ENCODE measurements around the gene HLTF. TPM values are rescaled to one million over a fixed set of nuclear protein-coding genes. Genes with fewer than 3 reads are reported as not detected.
"Not testable (repeated sequence)": the region's sequence is repeated elsewhere in the genome, so short reads cannot be mapped to it uniquely, and the experiment has no call there.

HLTF gene, protein sequence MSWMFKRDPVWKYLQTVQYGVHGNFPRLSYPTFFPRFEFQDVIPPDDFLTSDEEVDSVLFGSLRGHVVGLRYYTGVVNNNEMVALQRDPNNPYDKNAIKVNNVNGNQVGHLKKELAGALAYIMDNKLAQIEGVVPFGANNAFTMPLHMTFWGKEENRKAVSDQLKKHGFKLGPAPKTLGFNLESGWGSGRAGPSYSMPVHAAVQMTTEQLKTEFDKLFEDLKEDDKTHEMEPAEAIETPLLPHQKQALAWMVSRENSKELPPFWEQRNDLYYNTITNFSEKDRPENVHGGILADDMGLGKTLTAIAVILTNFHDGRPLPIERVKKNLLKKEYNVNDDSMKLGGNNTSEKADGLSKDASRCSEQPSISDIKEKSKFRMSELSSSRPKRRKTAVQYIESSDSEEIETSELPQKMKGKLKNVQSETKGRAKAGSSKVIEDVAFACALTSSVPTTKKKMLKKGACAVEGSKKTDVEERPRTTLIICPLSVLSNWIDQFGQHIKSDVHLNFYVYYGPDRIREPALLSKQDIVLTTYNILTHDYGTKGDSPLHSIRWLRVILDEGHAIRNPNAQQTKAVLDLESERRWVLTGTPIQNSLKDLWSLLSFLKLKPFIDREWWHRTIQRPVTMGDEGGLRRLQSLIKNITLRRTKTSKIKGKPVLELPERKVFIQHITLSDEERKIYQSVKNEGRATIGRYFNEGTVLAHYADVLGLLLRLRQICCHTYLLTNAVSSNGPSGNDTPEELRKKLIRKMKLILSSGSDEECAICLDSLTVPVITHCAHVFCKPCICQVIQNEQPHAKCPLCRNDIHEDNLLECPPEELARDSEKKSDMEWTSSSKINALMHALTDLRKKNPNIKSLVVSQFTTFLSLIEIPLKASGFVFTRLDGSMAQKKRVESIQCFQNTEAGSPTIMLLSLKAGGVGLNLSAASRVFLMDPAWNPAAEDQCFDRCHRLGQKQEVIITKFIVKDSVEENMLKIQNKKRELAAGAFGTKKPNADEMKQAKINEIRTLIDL
- polyA plus RNA-seq (ENCODE audit: insufficient read length) = 58.6 TPM
- long read RNA-seq, donor 1, partial matches to known transcripts = 5 of 5 reads
- long read RNA-seq, donor 1, other reads (novel, unspliced or antisense) = 0 of 5 reads
- long read RNA-seq, donor 2, full-length matches to known transcripts = 1 of 1 reads
- long read RNA-seq, donor 2, partial matches to known transcripts = 0 of 1 reads
- long read RNA-seq, donor 2, other reads (novel, unspliced or antisense) = 0 of 1 reads
- long read RNA-seq, donor 3 = 0 reads
- long read RNA-seq, donor 4 = 0 reads
- long read RNA-seq, donor 5, full-length matches to known transcripts = 1 of 1 reads
- long read RNA-seq, donor 5, partial matches to known transcripts = 0 of 1 reads
- long read RNA-seq, donor 5, other reads (novel, unspliced or antisense) = 0 of 1 reads
- long read RNA-seq, donor 6, full-length matches to known transcripts = 2 of 2 reads
- long read RNA-seq, donor 6, partial matches to known transcripts = 0 of 2 reads
- long read RNA-seq, donor 6, other reads (novel, unspliced or antisense) = 0 of 2 reads
- long read RNA-seq, donor 7, full-length matches to known transcripts = 2 of 8 reads
- long read RNA-seq, donor 7, partial matches to known transcripts = 6 of 8 reads
- long read RNA-seq, donor 7, other reads (novel, unspliced or antisense) = 0 of 8 reads
- long read RNA-seq, donor 8 = 0 reads

DNA sequence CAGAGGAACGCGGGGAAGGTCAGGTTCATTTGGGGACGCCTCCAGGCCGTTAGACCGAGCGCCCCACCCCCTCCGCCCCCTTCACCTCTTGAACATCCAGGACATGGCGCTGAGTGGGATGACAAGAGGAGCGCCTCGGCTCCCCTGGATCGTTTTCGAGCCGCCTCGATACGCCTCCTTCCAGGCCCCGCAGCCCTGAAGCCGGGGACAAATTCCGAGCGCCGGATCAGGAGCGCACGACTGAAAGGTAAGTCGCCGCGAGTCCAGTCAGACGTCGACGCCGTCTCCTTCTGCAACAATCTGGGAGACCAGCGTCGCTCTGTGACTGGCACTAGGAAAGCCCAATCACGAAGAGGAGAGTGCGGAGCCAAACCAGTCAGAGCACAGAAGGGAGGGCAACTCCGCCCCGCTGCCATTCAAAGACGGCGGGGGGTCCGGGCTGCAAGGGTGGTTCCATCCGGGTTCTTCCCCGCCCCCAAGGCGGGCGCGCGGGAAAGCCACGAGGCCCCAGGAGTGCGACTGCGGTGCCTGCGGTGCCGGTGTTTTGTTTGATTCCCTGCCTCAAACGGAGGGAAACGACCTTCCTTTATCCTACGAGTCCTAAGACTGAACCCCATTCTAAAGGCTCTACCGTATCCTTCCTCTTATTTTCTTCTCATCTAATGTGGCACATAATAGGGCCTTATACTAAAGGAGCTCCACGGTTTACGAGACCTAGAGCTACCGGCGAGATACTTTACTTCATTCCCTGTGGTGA lies at the start of gene HLTF:
Gene HLTF (minus strand): TSS at position 302 of the 757 bp plus-strand sequence. CDS start 197 bp downstream, at position 105.
- DNase-seq = peak; percentile 97

DNA sequence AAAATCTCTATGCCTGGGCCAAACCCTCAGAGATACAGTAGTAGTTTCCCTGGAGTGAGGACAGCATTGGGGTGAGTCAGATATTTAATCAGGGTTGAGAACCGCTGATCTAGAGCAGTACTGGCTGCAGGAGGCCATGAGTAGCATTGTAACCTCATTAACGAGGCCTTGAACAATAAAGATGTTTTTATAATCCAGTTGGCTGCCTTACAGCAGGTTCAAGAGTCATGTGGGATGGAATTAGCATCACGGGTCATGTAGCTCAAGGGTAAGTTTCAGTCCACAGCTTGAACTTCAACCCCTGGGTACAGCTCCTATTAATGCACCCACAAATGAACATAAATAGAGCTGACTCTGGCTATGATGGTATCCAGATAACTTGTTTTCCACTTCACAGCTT lies 48.2 kb upstream of the HLTF start:
- DNase-seq = peak; percentile 28

DNA sequence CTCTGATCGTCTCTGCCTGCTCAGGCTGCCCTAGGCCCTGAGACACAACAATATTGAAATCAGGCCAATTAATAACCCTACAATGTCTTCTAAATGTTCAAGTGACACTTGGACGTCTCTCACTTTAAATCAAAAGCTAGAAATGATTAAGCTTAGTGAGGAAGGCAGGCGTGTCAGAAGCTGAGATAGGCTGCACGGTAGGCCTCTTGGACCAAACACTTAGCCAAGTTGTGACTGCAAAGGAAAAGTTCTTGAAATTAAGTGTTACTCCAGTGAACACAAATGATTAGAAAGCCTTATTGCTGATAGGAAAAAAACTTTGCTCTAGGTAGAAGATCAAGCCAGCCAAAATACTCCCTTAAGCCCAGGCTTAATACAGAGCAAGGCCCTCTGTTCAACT lies 45.3 kb upstream of the HLTF start:
- DNase-seq = no peak

DNA sequence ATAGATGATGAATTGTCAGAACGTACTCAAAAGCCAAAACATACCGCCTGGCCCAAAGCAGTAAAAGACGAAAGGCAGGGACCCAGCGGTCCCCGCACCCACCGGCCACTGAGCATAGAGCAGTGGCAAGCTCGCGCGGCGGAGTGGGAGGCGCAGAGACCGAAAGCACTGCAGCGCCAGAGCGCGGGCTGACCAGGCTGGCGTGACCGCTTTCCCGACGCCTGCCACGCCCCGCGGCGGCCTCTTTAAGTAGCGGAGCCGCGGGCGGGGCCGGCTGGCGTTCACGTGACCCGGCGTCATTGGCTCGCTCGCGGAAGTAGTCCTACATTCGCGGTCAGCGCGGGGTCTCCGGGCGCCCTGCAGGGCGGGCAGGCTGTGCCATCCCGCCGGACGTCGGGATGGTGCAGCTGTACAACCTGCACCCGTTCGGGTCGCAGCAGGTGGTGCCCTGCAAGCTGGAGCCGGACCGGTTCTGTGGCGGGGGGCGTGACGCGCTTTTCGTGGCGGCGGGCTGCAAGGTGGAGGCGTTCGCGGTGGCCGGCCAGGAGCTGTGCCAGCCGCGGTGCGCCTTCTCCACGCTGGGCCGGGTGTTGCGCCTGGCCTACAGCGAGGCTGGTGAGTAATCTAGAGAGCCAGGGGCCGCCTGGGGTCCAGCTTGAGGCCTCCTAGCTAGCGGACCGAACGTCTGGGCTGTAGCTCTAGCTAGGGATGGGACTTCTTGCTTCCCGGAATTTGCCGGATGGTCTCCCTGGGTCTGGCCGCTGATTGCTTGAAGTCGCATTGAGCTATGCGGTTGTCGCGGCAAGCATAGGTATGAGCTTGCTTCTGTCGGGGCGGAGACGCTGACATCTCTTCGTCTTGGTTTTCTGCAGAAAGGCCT lies 43.2 kb upstream of the HLTF start, which contains the start of gene HPS3:
Gene HPS3 (plus strand): TSS at position 313 of the 880 bp plus-strand sequence. CDS start 86 bp downstream, at position 399.
- peak; percentile 92 for DNase-seq

DNA sequence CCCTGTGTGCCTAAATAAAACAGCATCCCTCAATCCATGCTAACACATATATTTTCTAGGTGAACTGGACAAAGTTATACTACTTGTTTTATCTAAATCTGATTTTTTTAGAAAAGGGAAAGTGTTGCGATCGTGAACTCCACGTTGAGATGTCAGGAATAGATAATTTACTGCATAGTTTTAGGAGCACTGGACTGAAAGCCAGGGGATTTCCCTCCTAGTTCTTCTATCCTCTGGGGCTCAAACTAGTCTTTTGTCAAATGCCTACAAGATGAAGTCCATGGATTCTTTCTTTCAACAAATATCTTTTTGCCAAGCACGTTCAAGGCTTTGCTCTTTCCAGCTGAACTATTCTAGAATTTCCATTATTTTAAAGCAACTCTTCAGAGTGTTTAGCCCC lies 42.5 kb upstream of the HLTF start:
- no peak for DNase-seq

DNA sequence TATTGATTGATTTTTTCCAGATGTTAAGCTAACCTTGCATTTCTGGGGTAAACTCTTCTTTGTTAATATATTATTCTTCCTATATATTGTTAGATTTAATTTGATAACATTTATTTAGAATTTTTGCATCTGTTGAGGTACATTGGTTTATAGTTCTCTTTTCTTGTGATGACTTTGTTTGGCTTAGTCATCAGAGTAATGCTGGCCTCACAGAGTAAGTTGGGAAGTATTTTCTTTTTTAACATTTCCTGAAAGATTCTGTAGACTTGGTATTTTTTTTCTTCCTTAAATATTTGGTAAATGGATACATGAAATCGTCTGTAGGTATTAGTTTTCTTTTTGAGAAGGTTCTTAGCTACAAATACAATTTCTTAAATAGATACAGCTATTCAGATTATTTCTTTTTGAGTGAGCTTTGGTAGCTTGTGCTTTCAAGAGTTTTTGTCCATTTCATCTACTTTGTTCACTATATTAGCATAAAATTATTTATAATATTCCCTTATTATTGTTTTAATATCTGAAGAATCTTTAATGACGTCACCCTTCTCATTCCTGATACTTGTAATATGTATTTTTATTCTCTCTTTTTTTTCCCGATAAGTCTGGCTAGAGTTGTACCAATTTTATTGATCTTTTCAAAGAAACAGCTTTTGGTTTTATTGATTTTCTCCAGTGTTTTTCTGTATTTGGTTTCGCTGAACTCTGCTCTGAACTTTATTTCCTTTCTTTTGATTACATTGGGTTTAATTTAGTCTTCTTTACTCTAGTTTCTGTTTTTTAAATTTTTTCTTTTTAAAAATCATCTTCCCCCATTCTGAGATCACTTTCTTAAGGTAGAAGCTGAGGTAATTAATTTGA lies 36.6 kb upstream of the HLTF start:
- DNase-seq = no peak

DNA sequence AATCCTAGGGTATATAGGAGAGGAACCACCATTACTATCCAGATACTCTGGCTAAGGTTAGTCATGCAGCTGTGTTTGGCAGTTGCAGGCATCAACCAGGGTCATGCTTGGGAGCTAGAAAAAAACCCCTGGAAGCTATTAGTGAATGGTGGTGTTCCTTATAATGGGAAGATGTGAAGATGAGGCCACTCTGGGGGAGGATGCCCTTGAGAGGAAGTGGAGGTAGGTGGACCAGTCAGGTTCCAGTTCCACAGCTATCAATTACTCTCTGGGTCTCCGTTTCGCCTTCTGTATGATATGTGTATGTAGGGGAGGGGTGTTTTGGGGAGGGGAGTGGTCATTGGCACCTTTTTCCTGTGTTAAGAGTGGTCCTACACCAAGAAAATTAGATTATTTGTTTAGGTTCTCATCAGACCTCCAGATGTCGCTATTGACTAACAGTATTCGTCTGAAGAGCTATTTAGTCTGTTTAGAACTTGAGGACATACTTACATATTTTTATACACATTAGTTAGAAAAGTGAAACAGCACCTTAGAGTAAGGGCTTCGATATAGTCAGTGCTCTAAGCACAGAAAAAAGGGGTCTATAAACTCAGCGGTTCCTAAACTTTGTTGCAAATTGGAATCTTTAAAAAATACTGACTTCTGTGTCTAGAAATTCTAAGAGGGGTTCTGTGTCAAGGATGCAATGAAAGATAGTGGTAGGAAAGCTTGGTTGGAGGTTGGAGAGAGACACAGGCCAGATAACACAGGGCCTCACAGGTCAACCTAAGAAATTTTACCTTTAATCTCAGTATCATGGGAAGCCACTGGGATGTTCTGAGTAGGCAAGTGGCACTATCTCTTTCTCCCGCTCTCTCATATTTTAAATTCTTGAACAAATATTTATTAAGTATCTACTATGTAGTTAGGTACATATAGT lies 34.0 kb upstream of the HLTF start:
- peak; percentile 58 for DNase-seq

DNA sequence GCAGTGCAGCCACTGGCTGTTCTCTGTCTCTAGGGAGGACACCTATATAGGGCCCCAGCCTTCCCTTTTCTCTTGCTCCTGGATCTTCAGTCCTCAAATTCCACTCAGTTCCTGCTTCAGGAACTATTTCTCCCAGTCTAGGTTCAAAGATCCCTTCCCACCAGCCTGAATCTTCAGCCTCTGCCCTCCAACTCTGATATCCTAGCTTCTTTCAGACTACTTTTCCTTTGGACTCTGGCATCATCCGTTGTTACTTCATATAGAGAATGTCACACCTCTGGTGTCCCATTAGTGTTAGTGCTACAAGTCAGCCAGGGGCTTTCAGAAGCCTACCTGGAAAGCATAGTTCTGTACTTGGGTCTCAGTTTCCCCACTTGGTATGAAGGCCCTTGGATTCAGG lies 33.1 kb upstream of the HLTF start:
- no peak for DNase-seq

DNA sequence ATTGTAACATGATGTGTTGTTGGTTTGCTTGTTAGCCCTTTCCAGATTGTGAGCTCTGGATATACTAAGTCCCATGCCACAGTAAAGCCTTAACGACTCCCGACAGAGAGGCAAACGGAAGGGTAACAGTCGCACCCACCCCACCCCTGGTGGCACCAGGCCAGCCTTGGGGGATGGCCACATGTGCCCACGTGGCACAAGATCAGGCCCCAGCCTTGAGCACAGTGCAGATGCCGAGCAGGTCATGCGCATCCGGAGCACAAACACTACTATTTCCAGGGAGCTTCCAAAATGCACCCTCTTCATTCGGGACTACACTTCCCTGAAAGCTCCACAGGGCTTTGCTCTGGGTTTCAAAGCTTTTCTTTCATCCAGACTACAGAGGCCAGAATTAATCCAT lies 32.4 kb upstream of the HLTF start:
- DNase-seq = no peak

DNA sequence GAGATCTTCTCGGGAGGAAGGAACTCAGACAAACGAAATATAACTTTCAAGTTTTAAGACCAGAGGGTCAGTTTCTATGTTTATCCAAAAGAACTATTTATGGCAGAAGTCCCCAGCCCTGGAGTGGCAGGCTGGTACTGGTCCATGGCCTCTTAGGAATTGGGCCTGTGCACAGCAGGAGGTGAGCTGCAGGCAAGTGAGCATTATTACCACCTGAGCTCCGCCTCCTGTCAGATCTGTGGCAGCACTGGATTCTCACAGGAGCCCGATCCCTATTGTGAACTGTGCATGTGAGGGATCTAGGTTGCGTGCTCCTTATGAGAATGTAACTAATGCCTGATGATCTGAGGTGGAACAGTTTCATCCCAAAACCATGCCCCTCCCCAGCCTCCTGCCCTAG lies 28.8 kb upstream of the HLTF start:
- no peak for DNase-seq

DNA sequence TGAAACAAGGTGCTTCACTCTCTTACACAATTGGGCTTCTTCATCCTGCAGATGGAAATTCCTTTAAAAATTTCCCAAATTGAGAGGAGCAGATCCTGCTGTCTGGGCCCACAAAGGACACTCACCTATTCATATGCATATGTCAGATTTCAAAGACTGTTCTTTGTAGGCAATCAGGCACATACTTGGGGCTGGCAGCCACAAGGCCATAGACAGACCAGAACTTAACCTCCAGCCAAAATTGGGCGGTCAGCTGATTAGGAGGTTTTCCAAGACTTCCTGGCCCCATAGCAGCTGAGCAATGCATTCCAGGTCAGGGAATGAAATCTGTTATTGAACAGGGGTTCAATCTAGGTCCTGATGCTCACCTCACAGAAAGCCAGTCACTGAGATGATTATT lies 28.1 kb upstream of the HLTF start:
- no peak for DNase-seq

DNA sequence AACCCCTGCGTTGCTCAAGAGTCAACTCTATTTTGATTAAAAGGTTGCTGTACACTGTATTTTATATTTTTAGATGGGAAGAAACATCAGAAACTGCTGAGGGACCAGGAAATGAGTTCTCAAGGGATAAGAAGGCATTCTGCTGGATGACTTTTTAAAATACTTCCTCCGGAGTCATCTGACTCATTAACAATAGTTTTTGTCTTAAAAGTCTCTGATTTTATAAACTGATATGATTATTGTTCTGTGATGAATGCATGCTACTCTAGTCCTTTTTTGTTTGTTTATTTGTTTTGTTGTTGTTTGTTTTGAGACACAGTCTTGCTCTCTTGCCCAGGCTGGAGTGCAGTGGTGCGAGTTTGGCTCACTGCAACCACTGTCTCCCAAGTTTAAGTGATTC lies 18.2 kb upstream of the HLTF start:
- no peak for DNase-seq

DNA sequence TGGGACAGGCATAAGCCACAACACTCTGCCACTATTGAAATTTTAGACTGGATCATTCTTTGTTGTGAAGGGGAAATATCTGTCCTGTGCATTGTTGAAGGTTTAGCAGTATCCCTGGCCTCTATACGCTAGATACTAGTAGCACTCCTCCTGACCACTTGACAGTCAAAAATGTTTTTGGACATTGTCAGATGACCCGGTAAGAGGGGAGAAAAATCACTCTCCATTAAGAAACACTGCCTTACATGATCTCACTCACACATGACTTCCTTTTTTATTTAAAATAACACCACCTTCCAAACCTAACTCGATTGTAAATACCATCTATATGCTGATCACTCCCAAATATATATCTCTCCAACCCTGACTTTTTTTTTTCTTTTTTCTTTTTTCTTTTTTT lies 15.3 kb upstream of the HLTF start:
- DNase-seq = no peak

DNA sequence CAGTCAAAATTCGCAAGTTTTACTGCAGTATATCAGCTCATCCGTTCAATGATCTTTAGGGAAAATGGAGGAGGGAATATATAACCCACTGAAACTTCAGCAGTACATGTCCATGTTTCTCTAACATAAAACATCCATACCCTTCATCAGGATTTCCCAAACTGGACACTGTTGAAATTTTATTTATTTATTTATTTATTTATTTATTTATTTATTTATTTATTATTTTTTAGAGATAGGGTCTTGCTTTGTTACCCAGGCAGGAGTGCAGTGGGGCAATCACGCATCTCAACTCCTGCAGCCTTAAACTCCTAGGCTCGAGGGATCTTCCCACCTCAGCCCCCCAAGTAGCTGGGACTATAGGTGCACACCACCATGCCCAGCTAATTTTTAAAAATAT lies 14.8 kb upstream of the HLTF start:
- DNase-seq = no peak

DNA sequence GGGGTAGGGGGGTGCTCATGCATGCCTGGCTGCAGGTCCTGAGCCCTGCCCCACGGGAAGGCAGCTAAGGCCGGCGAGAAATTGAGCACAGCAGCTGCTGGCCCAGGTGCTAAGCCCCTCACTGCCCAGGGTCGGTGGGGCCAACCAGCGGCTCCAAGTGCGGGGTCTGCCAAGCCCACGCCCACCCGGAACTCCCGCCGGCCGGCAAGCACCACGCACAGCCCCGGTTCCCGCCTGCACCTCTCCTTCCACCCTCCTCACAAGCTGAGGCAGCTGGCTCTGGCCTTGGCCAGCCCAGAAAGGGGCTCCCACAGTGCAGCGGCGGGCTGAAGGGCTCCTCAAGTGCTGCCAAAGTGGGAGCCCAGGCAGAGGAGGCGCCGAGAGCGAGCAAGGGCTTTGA lies 11.7 kb upstream of the HLTF start:
- not testable (repeated sequence) for DNase-seq

DNA sequence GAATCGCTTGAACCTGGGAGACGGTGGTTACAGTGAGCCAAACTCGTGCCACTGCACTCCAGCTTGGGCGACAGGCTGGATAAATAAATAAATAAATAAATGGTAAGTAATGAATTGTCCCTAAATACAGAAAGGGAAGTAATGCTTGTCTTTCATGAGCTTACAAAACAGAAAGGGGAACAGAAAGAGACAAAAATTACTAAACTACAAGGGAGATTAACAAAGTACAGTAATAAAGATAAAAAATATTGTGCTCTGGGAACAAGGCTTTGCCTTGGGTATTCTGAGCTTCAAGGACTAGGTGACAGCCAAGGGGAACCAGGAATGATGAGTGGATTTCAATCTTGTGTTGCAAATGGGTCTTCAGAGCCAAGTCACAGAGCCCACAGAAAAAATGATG lies 9.2 kb upstream of the HLTF start:
- no peak for DNase-seq

DNA sequence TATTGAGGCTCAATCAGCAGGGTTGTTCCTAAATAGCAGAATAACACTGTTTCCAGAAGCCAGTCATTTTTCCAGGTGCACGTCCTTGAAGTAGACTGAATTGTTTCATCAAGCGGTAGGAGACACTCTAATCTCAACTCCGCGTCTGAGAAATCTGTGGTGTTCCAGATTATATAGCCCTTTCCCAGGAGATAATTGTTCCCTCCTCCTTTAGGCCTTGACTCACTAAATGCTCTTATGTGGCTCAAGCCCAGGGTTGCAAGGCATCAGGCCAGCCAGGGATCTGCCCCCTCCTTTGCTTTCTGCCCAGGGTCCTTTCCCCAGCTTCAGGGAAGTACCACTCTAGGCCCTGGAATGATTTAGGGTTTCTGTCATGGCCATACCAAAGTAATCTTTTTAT lies 5.7 kb upstream of the HLTF start:
- no peak for DNase-seq
